CD14-positive monocyte (primary cell): ENCODE results near the gene UPB1. TPM values are rescaled to one million over a fixed set of nuclear protein-coding genes. Genes with fewer than 3 reads are reported as not detected.
A peak's percentile ranks its signal among the peaks of the same experiment; 100 is the strongest.

Experiments
- DNase-seq, 3 donors: peaks; one replicate each; pipeline ENCODE4 v3.0.0-alpha.2; 2011 to 2022
- H2AFZ ChIP-seq: 2 replicates; pipeline ENCODE4 v1.6.0; 2012; ENCODE audit warnings: mild to moderate bottlenecking, low read depth, low read length, inconsistent platforms; ENCODE audit not compliant: insufficient read depth, poor library complexity, severe bottlenecking
- H3K27ac ChIP-seq, 2 donors: 1 replicate in 1 of 2; 2 replicates in 1 of 2; pipeline ENCODE4 v1.5.1; 2012 to 2013; ENCODE audit warnings: low read length in 2 of 2, control low read depth in 1 of 2, inconsistent platforms in 1 of 2, low read depth in 1 of 2, mild to moderate bottlenecking in 1 of 2
- H3K27me3 ChIP-seq, 2 donors: one replicate each; pipeline versions ENCODE4 v1.6.0 to v1.6.1; 2011 to 2013; ENCODE audit warnings: low read length in 2 of 2; ENCODE audit not compliant: control insufficient read depth in 2 of 2, insufficient read depth in 2 of 2
- H3K36me3 ChIP-seq, 2 donors: replicated peaks in 1 of 2; 1 replicate in 1 of 2; 2 replicates in 1 of 2; pipeline versions ENCODE4 v1.5.1 to v1.6.1; 2012 to 2013; ENCODE audit warnings: low read length in 2 of 2, control low read depth in 1 of 2, inconsistent platforms in 1 of 2, mild to moderate bottlenecking in 1 of 2; ENCODE audit not compliant: insufficient read depth in 2 of 2, control insufficient read depth in 1 of 2
- H3K4me1 ChIP-seq, 2 donors: 1 replicate in 1 of 2; 2 replicates in 1 of 2; pipeline versions ENCODE4 v1.5.1 to v1.6.1; 2012 to 2013; ENCODE audit warnings: low read length in 2 of 2, control low read depth in 1 of 2, inconsistent platforms in 1 of 2, mild to moderate bottlenecking in 1 of 2, moderate library complexity in 1 of 2; ENCODE audit not compliant: insufficient read depth in 2 of 2, control insufficient read depth in 1 of 2
- H3K4me2 ChIP-seq: replicated peaks from 2 replicates; pipeline ENCODE3; 2012; ENCODE audit warnings: low read length, moderate library complexity, mild to moderate bottlenecking; ENCODE audit not compliant: poor library complexity, severe bottlenecking; ENCODE audit errors: extremely low read depth
- H3K4me3 ChIP-seq, 3 experiments: fragments of 200-600 bp in 1 of 3; sonication (generic) in 1 of 3; replicated peaks in 1 of 3; 1 replicate in 2 of 3; 2 replicates in 1 of 3; pipeline ENCODE4 v1.5.1; 2011 to 2013; ENCODE audit warnings: low read length in 3 of 3, mild to moderate bottlenecking in 3 of 3, control low read depth in 2 of 3, low read depth in 2 of 3, inconsistent platforms in 1 of 3, moderate library complexity in 1 of 3
- H3K79me2 ChIP-seq: 2 replicates; pipeline ENCODE4 v1.6.0; 2012; ENCODE audit warnings: mild to moderate bottlenecking, control low read depth, inconsistent platforms, low read length, moderate library complexity; ENCODE audit not compliant: insufficient read depth
- H3K9ac ChIP-seq: 2 replicates; pipeline ENCODE4 v1.6.0; 2017; ENCODE audit warnings: low read length, mild to moderate bottlenecking; ENCODE audit not compliant: insufficient read depth, poor library complexity, severe bottlenecking
- H3K9me3 ChIP-seq, 2 donors: replicated peaks in 1 of 2; 1 replicate in 1 of 2; 2 replicates in 1 of 2; pipeline versions ENCODE4 v1.5.1 to v1.6.1; 2012 to 2013; ENCODE audit warnings: low read length in 2 of 2, control low read depth in 1 of 2; ENCODE audit not compliant: control insufficient read depth in 1 of 2, insufficient read depth in 1 of 2
- H4K20me1 ChIP-seq: 2 replicates; pipeline ENCODE4 v1.6.0; 2012; ENCODE audit warnings: mild to moderate bottlenecking, low read length, control low read depth, moderate library complexity; ENCODE audit not compliant: insufficient read depth
- H3K27ac Mint-ChIP-seq, 7 donors: one replicate each; pipeline ENCODE4 v1.8.0; 2020; ENCODE audit warnings: mild to moderate bottlenecking in 7 of 7, mixed read lengths in 7 of 7, moderate library complexity in 6 of 7, inconsistent platforms in 2 of 7
- H3K27me3 Mint-ChIP-seq, 3 donors: one replicate each; pipeline ENCODE4 v1.8.0; 2021 to 2022; ENCODE audit warnings: low read depth in 3 of 3, mild to moderate bottlenecking in 3 of 3, mixed read lengths in 3 of 3, moderate library complexity in 3 of 3, inconsistent platforms in 1 of 3
- H3K36me3 Mint-ChIP-seq, 2 donors: one replicate each; pipeline ENCODE4 v1.8.0; 2020; ENCODE audit warnings: mixed read lengths in 2 of 2, inconsistent platforms in 1 of 2, mild to moderate bottlenecking in 1 of 2
- H3K4me1 Mint-ChIP-seq: one replicate; pipeline ENCODE4 v1.8.0; 2020; ENCODE audit warnings: mild to moderate bottlenecking, mixed read lengths
- H3K4me3 Mint-ChIP-seq, 2 donors: one replicate each; pipeline ENCODE4 v1.8.0; 2020; ENCODE audit warnings: mild to moderate bottlenecking in 2 of 2, mixed read lengths in 2 of 2, moderate library complexity in 1 of 2
- H3K9me3 Mint-ChIP-seq, 7 donors: one replicate each; pipeline ENCODE4 v1.8.0; 2020 to 2022; ENCODE audit warnings: mixed read lengths in 7 of 7, mild to moderate bottlenecking in 6 of 7, moderate library complexity in 6 of 7, inconsistent platforms in 2 of 7
- WGBS: methylation state at CpG from one replicate; pipeline ENCODE4 v1.1.5; 2013; ENCODE audit warnings: missing lambda C conversion rate; ENCODE audit not compliant: insufficient coverage; 5-methylcytosine and 5-hydroxymethylcytosine counted together
- intact Hi-C, 2 donors: fragments of 100-400 bp; cut with micrococcal nuclease; formaldehyde crosslinking; loops; one replicate each; pipeline versions ENCODE4 v1.15.0 to v1.15.1; 2023
- polyA plus RNA-seq, 3 donors: library from polyadenylated mRNA; depleted of rRNA in 1 of 3; unstranded in 2 of 3; stranded (reverse) in 1 of 3; fragments of 300-500 nt in 2 of 3; fragments of >200 nt in 1 of 3; fragmentation: Illumina TruSeq in 2 of 3; gene quantifications; 1 replicate in 2 of 3; 2 replicates in 1 of 3; pipeline ENCODE4 v1.2.3, GENCODE V29; 2012 to 2021
- TF ChIP-seq, protein P1 (sequence below): fragments of 200-600 bp; IDR thresholded peaks from one replicate; pipeline ENCODE4 v1.8.0; 2022; ENCODE audit warnings: antibody characterized with exemption, mild to moderate bottlenecking

UPB1 gene
- polyA plus RNA-seq, 3 donors: 0.13 to 0.17 TPM; not detected in 1

GRCh38 chr22:24502034-24502433 lies 6.9 kb downstream of the UPB1 start:
- TF ChIP-seq, protein P1, sequence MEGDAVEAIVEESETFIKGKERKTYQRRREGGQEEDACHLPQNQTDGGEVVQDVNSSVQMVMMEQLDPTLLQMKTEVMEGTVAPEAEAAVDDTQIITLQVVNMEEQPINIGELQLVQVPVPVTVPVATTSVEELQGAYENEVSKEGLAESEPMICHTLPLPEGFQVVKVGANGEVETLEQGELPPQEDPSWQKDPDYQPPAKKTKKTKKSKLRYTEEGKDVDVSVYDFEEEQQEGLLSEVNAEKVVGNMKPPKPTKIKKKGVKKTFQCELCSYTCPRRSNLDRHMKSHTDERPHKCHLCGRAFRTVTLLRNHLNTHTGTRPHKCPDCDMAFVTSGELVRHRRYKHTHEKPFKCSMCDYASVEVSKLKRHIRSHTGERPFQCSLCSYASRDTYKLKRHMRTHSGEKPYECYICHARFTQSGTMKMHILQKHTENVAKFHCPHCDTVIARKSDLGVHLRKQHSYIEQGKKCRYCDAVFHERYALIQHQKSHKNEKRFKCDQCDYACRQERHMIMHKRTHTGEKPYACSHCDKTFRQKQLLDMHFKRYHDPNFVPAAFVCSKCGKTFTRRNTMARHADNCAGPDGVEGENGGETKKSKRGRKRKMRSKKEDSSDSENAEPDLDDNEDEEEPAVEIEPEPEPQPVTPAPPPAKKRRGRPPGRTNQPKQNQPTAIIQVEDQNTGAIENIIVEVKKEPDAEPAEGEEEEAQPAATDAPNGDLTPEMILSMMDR: no peak
- DNase-seq: no peak
- Mint-ChIP-seq H3K4me1 (peaks cover 68% of the 10 kb centered on the region), H3K27ac (peak overlapping the region in 5 of 7 donors; percentile 71 to 99 (median 92)), H3K27me3 (peaks cover 3 to 5% (median 5%) of the 10 kb centered on the region in 3 donors), H3K9me3 (peaks cover 0 to 3% (median 1%) of the 10 kb centered on the region in 7 donors), H3K36me3 (peaks cover 6 to 9% of the 10 kb centered on the region in 2 donors), H3K4me3 (no peak overlapping the region)
- Histone ChIP-seq H3K4me2 (no peak overlapping the region), H3K27ac (no peak overlapping the region), H3K4me1 (peaks cover 64 to 65% of the 10 kb centered on the region in 2 donors), H3K79me2 (no peaks in the 10 kb centered on the region), H3K36me3 (no peaks in the 10 kb centered on the region), H4K20me1 (no peaks in the 10 kb centered on the region), H3K4me3 (no peak overlapping the region), H2AFZ (no peak overlapping the region), H3K9me3 (no peaks in the 10 kb centered on the region), H3K9ac (no peak overlapping the region), H3K27me3 (no peaks in the 10 kb centered on the region)
- intact Hi-C loops: loop anchor here (2.0 to 5.0 kb wide), 4 partner anchors 35 to 80 kb away; no protein-coding TSS in a partner anchor
- WGBS: 98% methylated on average over 5 of the region's 7 CpGs

- Mint-ChIP-seq H3K36me3 (peaks cover 7 to 8% of the 10 kb centered on the region in 2 donors), H3K4me1 (peaks cover 68% of the 10 kb centered on the region), H3K27me3 (peaks cover 3 to 5% (median 5%) of the 10 kb centered on the region in 3 donors), H3K27ac (peak overlapping the region; percentile 54 to 99 (median 95)), H3K4me3 (no peak overlapping the region), H3K9me3 (peaks cover 0 to 3% (median 1%) of the 10 kb centered on the region in 7 donors)
- H3K27ac ChIP-seq: peak overlapping the region in 1 of 2 donors; percentile 79
- peaks cover 65% of the 10 kb centered on the region in 2 donors for H3K4me1 ChIP-seq
- TF ChIP-seq, protein P1: no peak
- 75% methylated on average over 1 of the region's 1 CpG for WGBS
- no peak overlapping the region for H3K4me3 ChIP-seq
- H3K79me2 ChIP-seq: no peaks in the 10 kb centered on the region
- no peaks in the 10 kb centered on the region for H3K9me3 ChIP-seq
- DNase-seq: peak in 2 of 3 donors; percentile 39 to 70
- no peaks in the 10 kb centered on the region for H3K36me3 ChIP-seq
- no peaks in the 10 kb centered on the region for H3K27me3 ChIP-seq
- H3K4me2 ChIP-seq: no peak overlapping the region
- no peak overlapping the region for H3K9ac ChIP-seq
- H2AFZ ChIP-seq: no peak overlapping the region
- H4K20me1 ChIP-seq: no peaks in the 10 kb centered on the region
- intact Hi-C loops: loop anchor here (2.0 to 5.0 kb wide), 4 partner anchors 35 to 80 kb away; no protein-coding TSS in a partner anchor
These were observed 7.4 kb downstream of the UPB1 start for GRCh38 chr22:24502541-24502940.
